Superior temporal gyrus (tissue), 1 donor: Measurements from ENCODE around the gene KIF2C.
"Not testable (repeated sequence)": the region's sequence is repeated elsewhere in the genome, so short reads cannot be mapped to it uniquely, and the experiment has no call there.

ENCODE experiments used
- DNase-seq: peaks from one replicate; pipeline ENCODE4 v3.0.0-alpha.2; 2016; ENCODE audit errors: extremely low spot score

The KIF2C gene

GRCh38 chr1:44719318-44719717, 20.3 kb upstream of the KIF2C start:
- DNase-seq, result no peak

DNA sequence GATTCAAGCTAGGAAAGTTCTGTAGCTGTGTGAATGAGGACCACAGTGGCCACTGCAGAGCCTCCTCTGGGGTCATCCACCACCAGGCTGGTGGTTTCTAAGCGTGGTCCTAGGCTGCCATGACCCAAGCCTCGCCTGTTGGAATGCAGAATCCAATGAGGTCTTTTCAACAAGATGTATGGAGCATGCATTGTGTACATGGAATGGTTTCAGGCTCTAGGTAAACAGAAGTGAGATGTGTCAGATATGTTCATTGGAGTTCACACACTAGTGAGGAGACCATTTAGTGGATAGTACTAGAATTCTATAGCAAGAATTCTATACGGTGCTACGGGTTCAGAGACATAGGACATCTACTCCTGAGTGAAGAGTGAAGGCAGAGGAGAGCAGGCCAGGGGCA, 19.4 kb upstream of the KIF2C start:
- no peak for DNase-seq

DNA sequence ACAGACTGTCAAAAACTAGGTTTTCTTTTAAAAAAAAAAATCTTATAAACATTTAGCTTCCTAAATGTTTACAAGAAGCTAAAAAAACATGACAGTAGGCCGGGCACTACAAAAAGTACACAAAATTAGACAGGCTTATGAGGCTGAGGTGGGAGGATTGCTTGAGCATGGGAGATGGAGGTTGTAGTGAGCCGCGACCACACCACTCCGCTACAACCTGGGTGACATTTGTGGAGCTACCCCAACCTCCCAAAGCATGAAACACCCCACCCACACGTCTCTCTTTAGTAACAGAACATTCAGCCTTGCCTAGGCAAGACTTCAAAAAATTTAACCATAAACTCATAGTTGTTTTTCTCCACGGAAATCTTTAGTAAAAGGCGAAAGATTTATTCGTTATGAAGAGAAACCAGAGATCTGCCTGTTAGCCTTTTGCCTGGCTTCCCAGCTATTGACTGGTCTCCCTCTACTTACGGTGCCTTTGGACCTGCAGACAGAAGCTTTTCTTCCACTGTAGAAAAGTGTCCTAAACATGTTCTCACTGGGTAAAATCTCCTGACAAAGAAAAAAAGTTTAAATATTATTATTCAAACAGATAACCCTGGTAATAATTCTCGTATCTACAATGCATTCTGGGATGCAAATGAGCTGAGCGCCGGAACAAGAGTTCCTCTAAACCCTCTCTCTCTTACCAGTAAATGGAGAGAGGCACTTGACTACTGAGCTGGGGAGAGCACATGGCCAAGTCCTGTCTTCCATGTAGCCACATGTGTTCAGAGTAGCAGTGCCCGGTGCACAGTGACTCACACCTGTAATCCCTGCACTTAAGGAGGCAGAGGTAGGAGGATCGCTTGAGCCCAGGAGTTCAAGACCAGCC, 17.9 kb upstream of the KIF2C start:
- DNase-seq, result peak; percentile 53

DNA sequence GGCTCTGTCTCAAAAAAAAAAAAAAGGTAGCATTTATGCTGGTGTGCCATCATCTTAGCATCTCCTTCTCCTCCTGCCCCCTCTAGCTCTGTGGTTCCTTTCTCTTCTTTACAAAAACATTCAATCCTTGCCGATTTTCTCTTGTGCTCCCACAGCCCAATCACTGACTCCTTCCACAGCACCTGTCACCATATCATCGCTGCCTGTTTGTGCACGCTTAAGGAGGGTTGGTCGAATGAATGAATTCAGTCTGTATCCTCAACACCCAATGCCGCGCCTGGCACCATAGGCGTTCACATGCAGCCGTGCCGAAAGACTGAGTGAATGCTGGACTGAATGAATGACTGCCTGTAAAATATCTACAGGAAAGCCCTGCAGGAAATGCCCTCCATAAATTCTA, 16.6 kb upstream of the KIF2C start:
- no peak for DNase-seq

DNA sequence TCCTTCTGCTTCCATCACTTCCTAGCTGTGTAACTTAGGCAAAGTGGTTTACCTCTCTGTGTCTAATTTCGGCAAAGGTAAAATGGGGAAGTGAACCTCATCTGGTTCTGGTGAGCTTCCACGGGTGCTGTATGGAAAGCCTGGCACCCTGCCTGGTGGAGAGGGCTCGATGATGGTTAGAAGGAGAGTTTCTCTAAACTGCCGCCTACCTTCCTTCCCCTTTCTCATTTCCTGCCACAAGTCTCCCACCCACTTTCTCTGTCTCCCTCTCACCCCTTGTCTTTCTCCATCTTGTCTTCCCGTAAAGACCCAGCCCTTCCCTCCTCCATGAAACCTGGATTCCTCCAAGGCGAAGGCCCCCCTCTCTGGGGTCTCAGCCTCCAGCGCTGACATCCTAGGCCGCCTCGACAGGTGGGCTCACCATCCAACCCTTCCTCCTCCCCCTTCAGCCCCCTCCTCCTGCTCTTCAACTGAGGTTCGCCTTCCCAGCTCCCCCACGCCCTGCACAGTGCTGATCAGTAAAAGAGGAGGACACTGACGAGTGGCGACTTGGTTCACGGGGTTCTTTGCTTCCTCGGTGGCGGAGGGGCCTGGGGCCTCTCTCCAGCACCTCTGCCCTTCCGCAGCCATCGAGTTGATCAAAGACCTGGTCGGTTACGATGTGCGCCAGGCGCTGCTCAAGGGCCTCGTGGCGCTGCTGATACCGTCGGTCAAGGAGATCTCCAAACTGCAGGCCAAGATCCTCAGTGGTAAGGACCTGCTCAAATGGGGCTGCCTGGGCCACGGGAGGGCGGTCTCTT, 15.9 kb upstream of the KIF2C start:
- DNase-seq, result no peak

DNA sequence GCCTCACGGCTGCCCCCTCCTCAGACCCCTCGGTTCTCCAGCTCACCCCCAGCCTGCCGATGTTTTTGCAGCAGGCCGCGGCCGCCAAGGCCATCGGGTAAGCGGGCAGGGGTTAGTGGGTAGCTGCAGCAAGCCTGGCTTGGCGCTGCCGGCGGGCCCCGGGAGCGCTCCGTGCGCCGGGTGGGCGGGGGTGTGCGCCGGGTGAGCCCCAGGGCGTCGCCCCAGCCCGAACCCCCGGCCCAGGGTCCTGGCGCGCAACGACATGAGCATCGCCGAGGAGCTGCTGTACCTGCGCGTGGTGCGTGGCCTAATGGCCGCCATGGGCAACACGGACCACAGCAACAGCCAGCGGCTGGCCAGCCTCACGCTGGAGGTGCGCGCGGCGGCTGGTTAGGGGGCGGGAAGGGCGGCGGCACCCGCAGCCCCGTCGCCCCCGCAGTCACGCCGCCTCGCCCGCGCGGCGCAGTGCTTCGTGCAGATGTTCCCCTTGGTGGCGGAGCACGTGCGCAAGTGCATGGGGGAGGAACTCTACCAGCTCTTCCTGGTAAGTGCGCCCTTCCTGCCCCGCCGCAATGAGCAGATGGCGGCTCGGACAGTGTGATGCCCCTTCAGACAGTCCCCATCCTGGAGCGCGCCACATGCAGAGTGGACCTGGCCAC, 15.2 kb upstream of the KIF2C start:
- DNase-seq, result no peak

DNA sequence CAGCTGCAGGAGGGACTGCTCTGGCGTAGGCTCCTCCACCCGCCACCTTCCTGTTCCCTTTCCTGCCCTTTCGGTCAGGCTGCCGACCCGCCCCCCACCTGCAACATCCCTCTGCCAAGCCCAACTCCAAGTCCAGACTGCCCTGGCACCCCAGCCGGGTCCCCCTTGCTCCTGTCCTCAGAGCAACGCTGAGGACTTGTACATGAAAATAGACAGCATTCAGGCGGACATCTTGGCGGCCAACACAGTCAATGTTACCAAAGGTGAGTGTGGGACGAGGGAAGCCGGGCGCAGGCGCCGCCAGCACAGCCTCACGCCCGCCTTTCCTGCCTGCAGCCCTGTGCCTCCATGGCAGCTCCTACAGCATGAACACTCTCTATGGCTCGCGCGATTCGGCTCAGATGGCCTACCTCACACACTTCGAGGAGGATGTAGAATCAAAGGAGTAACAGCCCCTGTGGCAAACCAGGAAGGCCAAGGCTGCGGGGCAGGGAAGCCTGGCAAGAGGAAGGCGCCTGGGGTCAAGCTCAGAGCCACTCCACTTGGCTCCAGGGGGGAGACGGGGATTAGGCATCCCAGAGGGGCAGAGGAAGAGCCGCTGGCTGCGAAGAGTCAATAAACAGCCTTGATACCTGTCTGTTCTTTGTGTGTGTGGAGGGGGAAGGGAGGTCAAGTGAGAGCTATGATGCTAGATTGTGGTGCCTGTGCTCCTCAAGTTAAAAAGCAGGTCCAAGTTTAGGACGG, 14.5 kb upstream of the KIF2C start:
- no peak for DNase-seq

- DNase-seq, result peak; percentile 99
Measured at GRCh38 chr1:44730741-44731512, 8.7 kb upstream of the KIF2C start, which contains the start of gene RNU5D-1. Gene RNU5D-1 (minus strand): TSS chr1:44731170.

GRCh38 chr1:44733365-44733764, 6.3 kb upstream of the KIF2C start:
- no peak for DNase-seq

GRCh38 chr1:44733784-44734183, 5.9 kb upstream of the KIF2C start:
- DNase-seq, result no peak

DNA sequence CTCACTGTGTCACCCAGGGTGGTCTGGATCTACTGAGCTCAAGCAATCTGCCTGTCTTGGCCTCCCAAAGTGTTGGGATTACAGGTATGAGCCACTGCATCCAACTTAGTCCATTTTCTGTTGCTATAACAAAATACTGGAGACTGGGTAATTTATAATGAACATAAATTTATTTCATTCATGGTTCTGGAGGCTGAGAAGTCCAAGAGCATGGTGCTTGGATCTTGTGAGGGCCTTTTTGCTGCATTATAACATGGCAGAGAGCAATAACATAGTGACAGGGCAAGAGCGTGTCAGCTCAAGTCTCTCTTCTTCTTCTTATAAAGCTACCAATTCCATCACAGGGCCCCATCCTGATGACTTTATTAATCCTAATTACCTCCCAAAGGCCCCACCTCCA, 3.6 kb upstream of the KIF2C start:
- no peak for DNase-seq

- DNase-seq, result not testable (repeated sequence)
Measured at GRCh38 chr1:44738953-44739306, 707 bp upstream of the KIF2C start.

DNA sequence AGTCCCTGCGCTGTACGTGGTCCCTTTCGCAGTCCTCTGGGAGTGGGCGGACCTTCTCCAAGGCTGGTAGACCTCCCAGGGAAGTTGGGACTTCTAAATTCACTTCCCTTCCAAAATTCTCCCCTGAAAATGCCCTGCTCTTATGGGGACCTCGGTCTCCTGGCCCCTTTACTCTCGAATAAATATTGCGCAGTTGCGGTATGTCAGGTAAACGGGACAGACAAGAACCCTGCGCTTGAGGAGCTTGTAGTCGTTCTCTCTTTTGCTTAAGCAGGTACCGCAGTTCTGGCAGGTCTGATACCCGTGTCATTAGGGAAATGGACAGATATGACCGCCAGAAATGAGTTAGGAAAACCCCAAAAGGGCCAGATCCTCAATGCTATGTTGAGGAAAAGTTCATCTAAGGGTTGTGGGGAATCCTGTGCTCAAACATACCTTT, 561 bp downstream of the KIF2C start:
- no peak for DNase-seq

GRCh38 chr1:44743211-44743610, 3.6 kb downstream of the KIF2C start:
- no peak for DNase-seq

DNA sequence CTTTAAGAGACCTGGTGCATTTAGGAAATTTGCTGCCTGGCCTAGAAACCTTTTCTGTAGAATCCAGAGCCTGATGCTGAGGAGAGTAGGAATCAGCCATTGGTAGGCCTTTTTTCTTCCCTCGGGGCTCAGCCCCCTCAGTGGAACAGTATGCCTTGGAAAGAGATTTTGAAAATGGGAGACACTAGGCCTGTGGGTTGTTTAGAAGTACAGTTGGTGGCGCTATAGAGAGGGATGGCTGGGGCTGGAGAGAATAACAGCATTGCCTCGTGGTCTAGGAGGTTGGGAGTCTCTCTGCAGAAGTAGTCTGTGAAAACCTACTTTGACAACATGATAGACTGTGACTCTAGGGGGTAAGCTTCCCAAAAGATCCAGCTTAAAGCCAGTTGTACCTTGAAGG, 8.2 kb downstream of the KIF2C start:
- no peak for DNase-seq

DNA sequence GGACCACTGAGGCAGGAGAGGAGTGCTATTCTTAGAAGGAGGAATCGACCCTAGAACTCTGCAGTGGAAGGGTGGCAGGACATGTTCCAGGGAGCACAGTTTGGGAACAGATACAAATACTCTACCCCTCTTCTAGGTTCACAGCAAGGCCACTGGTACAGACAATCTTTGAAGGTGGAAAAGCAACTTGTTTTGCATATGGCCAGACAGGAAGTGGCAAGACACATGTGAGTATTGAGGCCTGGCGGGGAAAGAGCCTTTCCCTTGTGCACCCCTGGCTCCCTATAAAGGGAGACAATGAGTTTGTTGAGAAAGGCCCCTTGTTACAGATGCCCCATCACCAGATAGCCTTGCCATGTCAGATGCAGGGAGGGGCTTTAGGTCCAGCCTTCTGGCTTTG, 17.8 kb downstream of the KIF2C start:
- DNase-seq, result no peak

GRCh38 chr1:44759077-44759476, 19.4 kb downstream of the KIF2C start:
- DNase-seq, result no peak

DNA sequence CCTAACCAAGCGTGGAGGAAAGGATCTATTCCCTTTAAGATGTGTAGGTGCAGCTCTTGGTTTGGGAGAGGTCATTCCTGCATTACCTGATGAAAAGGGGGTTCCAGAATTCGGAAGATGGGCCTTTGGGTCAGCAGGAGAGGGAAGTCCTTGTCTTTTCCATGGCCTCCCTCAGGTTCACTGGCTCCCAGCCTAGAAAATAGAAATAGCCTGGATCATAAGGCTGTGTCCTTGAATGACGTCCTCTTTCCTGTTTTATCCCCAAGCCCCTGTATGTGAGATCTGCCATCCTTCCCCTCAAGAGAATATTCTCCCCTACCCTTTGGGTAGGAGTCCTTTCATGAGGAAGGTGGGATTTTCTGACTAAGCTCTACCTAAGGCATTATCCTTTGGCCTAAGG, 21.2 kb downstream of the KIF2C start:
- no peak for DNase-seq

GRCh38 chr1:44766421-44766820, 26.8 kb downstream of the KIF2C start:
- not testable (repeated sequence) for DNase-seq

GRCh38 chr1:44775078-44775929, 35.7 kb downstream of the KIF2C start, which contains the start of gene RPS8:
Gene RPS8 (plus strand): TSS chr1:44775540. CDS start chr1:44775597, 57 bp downstream.
- peak; percentile 99 for DNase-seq
